Muscle layer of duodenum (tissue), 2 donors: ENCODE data around the gene CCDC51.
A peak's percentile ranks its signal among the peaks of the same experiment; 100 is the strongest.

Source experiments
- H3K27ac ChIP-seq: one replicate; pipeline ENCODE4 v1.7.0; 2013; ENCODE audit warnings: mild to moderate bottlenecking, low read length
- H3K27me3 ChIP-seq: one replicate; pipeline ENCODE4 v1.7.0; 2013; ENCODE audit warnings: low read depth, mild to moderate bottlenecking, control low read depth, low read length
- H3K36me3 ChIP-seq, 2 donors: one replicate each; pipeline ENCODE4 v1.7.0; 2013; ENCODE audit warnings: low read length in 2 of 2, control low read depth in 1 of 2, mild to moderate bottlenecking in 1 of 2; ENCODE audit not compliant: insufficient read depth in 2 of 2, control insufficient read depth in 1 of 2
- H3K4me1 ChIP-seq, 2 donors: one replicate each; pipeline ENCODE4 v1.7.0; 2013; ENCODE audit warnings: low read length in 2 of 2, mild to moderate bottlenecking in 2 of 2, control low read depth in 1 of 2, moderate library complexity in 1 of 2; ENCODE audit not compliant: insufficient read depth in 2 of 2, control insufficient read depth in 1 of 2
- H3K4me3 ChIP-seq, 2 donors: one replicate each; pipeline ENCODE4 v1.7.0; 2013; ENCODE audit warnings: low read length in 2 of 2, low read depth in 1 of 2, mild to moderate bottlenecking in 1 of 2
- H3K9me3 ChIP-seq, 2 donors: one replicate each; pipeline ENCODE4 v1.7.0; 2013; ENCODE audit warnings: low read length in 2 of 2, control low read depth in 1 of 2, mild to moderate bottlenecking in 1 of 2; ENCODE audit not compliant: control insufficient read depth in 1 of 2
- donor health status: healthy.

CCDC51 gene

DNA sequence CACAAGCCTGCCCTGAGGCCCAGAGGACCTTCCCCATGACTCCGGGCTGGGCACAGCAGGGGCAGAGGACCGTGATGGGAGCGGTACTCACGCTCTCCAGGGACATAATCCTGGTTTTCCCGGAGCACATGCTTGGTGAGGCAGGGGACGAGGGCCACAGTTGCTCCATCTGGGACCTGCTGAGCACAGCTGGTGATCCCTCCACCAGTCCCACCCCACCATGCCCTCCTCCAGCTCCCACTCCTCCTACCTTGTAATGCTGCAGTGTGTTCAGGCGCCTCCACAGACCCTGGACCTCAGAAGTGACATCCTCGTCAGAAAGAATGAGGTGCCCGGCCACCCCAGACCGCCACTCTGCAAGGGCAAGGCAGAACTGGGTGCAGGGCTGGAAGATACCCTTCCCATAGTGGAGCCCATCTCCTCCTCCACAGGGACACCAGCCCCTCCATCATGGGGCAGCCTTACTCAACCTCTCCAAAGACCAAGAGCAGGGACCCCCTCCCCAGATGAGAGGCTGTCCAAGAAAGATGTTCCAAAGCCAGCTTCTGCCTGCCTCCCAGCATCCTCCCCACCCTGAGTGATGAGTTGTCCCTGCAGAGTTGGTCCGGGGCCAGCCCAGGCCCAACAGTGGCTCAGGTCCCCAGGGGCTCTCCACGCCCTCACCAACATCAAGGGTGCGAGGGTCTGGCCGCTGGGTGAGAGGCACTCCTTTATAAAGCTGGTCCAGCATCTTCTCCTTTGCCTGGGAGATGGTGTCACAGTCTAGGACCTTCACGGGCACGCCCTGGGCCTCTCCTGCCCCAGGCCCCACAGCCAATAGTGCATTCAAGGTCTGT lies 29.5 kb downstream of the CCDC51 start:
- Histone ChIP-seq H3K27ac (no peak overlapping the region), H3K36me3 (peaks cover 40 to 80% of the 10 kb centered on the region in 2 donors), H3K4me1 (peaks cover 0 to 7% of the 10 kb centered on the region in 2 donors), H3K27me3 (no peaks in the 10 kb centered on the region), H3K9me3 (no peaks in the 10 kb centered on the region), H3K4me3 (no peak overlapping the region)

DNA sequence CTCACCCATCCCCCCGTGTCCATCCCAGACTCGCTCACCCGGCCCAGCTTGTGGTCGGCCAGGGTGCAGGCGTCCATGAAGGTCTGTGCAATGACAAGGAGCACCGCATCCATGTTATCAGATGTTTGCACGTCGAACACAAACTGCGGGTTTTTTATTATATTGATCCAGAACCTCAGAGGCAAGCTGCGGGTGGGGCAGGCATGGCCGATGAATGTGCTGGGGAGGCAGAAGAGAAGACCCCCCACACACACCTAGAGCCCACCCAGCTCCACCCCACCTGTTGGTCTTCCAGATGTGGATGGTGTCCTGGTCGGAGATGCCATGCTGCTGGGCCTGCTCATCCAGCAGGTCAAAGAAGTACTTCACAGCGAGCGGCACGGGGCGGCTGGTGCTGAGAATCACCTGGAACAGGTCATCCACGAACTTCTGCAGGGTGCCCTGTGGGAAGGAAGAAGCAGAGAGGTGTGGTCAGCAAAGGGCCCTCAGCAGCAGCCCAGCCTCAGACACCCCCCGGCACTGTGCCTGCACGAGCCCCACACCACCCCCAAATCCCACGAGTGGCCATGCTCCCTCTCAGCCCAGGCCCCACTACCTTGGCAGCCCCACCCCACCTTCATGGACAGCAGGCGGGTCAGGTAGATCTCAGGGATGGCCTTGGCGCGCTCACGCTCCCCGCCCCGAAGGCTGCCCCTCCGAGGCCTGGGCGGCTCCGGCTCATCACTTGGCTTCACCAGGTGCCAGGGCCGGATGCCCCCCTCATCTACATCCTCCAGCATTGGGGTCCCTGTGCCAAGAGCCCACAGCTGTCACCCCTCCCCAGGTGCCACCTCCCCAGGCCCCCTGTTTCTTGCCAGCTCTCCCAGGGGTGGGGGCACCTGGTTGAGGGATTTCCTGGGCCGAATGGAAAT lies 30.4 kb downstream of the CCDC51 start:
- Histone ChIP-seq H3K27ac (no peak overlapping the region), H3K9me3 (no peaks in the 10 kb centered on the region), H3K36me3 (peaks cover 47 to 77% of the 10 kb centered on the region in 2 donors), H3K4me3 (no peak overlapping the region), H3K27me3 (no peaks in the 10 kb centered on the region), H3K4me1 (peaks cover 0 to 3% of the 10 kb centered on the region in 2 donors)

DNA sequence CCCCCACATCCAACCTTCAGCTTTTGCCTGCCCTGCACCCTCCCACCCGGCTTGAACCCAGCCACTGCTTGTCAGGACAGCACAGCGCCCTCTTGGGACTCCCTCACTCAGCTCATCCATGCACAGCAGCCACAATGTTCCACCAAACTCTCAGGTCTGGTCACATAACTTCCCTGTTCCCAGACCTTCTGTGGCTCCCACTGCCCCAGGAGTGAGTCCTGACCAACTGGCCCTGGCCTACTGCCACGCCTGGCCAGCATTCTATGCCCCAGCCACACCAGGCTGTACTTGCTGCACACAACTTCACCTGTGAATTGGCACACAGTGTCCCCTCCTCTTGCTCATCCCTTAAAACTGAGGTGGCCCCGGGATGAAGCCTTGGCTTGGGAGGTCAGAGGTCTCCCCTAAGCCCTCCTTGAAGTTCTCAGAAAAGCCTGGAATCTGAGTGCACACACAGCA lies 31.1 kb downstream of the CCDC51 start:
- H3K27ac ChIP-seq, result no peak overlapping the region
- peaks cover 52 to 79% of the 10 kb centered on the region in 2 donors for H3K36me3 ChIP-seq
- no peaks in the 10 kb centered on the region for H3K4me1 ChIP-seq
- no peaks in the 10 kb centered on the region for H3K27me3 ChIP-seq
- no peaks in the 10 kb centered on the region for H3K9me3 ChIP-seq
- no peak overlapping the region for H3K4me3 ChIP-seq

DNA sequence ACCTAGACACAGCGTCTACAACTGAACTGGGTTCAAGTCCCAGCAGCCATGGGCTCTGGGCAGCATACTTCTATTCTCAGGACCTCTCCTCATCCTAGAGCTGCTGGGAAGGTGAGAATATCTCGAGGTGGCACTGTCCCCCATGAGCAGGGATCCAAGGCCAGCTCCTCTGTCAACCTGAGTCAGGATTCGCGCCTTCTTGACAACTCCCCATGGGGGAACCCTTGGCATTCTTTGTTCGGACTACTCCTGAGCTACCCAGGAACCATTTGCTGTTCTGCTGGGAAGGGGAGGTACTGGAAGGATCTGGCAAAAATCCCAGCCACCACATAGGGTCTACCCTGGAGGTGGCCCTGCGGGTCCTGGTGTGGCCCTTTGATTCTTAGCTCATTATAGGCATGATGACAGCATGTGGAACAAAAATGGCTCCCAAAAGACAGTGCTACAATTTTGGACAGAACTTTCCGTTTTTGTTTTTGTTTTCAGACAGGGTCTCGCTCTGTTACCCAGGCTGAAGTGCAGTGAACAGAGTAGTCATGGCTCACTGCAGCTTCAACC lies 32.3 kb downstream of the CCDC51 start:
- Histone ChIP-seq H3K4me3 (no peak overlapping the region), H3K4me1 (peaks cover 0 to 1% of the 10 kb centered on the region in 2 donors), H3K27ac (no peak overlapping the region), H3K36me3 (peaks cover 54 to 76% of the 10 kb centered on the region in 2 donors), H3K27me3 (no peaks in the 10 kb centered on the region), H3K9me3 (no peaks in the 10 kb centered on the region)

DNA sequence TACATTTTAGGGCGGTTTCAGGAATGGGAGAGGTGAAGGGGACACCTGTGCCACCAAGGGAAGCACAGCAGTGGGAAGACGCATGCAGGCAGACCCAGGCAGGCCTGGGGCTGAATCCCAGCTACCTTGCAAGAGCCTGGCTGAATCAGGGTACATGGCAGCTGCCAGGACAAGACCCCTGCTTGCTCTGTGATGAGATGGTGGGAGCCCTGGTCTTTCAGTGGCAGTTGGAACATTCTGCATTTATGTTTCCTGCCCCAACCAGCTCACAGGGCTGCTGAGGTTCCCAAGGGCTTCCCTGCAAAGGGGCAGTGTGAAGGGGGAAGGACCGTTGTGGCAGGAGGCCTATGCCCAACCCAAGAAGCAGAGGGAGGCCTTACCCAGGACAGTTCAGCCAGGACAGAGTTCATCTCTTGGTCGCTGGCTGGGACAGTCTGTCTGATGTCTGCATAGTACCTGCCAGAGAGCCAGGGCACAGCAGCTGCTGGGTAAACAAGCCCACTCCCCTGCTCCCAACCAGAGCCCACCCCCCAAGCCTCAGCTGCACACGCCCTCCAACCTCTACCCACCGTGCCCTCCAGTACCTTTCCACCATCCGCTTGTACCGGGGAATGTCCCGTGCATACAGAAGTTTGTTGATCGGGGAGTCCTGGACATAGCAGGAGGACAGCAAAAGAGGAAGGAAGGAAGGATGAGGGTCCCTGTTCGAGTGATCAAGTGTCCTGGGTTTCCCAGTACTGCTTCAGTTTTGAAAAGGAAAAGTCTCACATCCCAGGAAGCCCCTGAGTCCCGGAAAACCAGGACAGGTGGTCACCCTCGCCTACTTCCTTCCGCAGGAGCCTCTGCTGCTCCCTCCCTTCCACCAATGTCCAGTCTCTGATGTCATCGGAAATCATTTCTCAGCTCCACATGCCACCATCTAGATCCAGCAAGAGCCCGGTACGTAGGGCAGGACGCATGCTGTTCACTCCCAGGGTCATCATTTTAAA lies 33.2 kb downstream of the CCDC51 start:
- no peak overlapping the region for H3K27ac ChIP-seq
- no peaks in the 10 kb centered on the region for H3K27me3 ChIP-seq
- no peaks in the 10 kb centered on the region for H3K9me3 ChIP-seq
- H3K4me1 ChIP-seq, result peaks cover 0 to 5% of the 10 kb centered on the region in 2 donors
- peaks cover 47 to 67% of the 10 kb centered on the region in 2 donors for H3K36me3 ChIP-seq
- H3K4me3 ChIP-seq, result no peak overlapping the region

DNA sequence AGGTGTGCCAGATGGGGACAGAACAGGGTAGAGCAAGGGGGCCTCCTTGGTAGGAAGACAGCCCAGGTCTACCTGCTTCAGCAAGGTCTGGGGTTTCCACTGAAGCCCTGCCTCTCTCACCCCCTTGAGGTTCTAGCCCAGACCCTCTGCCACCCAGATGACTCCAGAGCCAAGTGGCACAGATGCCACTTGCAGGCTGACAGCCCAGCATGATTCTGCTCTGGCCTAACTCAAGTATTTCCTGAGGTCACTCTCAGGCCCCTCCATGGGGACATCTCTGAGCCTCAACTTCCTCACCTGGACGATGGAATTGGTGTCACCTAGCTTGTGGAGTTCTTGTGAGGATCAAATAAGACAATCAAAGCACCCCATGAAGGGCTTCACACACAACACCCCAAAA lies 33.9 kb downstream of the CCDC51 start:
- no peak overlapping the region for H3K4me3 ChIP-seq
- peaks cover 0 to 5% of the 10 kb centered on the region in 2 donors for H3K4me1 ChIP-seq
- no peaks in the 10 kb centered on the region for H3K27me3 ChIP-seq
- peaks cover 39 to 59% of the 10 kb centered on the region in 2 donors for H3K36me3 ChIP-seq
- no peak overlapping the region for H3K27ac ChIP-seq
- no peaks in the 10 kb centered on the region for H3K9me3 ChIP-seq

DNA sequence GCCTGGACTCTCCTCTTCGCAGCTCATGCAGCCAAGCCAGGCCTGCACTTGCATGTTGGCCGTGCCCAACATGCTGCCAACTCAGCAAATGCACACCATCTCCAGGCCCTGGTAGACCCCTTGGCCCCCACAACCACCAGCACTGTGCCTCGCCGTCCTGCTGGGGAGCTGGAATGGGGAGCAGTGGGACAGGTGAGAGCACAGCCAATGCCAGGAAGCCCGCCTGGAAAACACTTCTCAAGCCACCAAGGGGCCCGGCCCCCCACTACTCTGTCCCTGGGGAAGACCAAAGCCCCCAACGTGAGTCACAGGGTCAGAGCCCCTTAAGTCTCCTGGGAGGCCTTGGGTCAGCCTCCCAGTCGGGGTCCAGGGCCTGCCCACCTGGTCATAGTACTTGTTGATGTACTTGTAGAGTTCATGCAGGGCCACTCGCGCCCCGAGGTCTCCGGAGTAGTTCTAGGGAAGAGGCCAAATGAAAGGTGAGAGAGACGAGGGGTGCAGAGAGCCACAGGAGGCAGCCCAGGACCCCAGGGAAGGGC lies 34.5 kb downstream of the CCDC51 start:
- Histone ChIP-seq H3K9me3 (no peaks in the 10 kb centered on the region), H3K27me3 (no peaks in the 10 kb centered on the region), H3K36me3 (peaks cover 34 to 54% of the 10 kb centered on the region in 2 donors), H3K4me1 (peaks cover 0 to 5% of the 10 kb centered on the region in 2 donors), H3K4me3 (no peak overlapping the region), H3K27ac (no peak overlapping the region)

DNA sequence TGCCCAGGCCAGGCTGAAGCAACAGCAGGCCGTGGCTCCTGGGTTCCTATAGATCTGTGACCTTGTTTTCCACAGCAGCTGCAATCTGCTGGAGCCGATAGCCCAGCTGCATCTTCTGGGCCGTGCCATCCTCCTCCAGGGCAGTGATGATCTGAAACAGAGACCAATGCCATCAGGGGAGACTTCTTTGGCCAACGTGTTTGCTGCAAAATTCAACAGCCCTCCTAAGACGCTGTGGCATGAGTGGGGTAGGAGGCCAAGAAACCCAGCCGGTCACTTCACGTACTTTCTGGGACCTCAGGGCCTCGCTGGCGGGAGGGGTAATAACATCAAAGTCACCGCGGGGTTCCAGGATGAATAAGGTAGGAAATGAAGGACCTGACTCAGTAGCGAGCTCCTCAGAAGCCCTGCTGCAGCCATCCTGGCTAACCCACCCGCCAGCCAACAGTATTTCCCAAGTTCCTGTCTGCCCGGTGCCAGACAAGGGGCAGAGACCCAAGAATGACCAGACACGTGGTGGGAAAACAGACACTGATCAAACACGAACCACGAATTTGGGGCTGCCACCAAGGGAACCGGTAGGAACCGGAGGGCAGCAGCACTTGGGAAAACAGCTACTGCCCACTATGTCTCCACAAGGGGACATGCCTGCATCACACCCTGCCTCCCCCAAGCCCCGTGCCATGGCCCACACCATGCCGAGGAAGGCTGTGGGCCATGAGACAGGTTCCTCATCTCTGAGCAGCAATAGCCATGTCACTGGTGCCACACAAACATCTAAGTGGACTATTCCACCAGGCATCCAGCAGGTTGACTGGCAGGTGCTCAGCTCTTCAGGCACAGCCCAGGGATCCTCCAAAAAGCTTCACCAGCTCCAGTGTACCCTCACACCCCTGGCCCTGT lies 35.2 kb downstream of the CCDC51 start:
- Histone ChIP-seq H3K27ac (no peak overlapping the region), H3K27me3 (no peaks in the 10 kb centered on the region), H3K9me3 (no peaks in the 10 kb centered on the region), H3K4me3 (no peak overlapping the region), H3K36me3 (peaks cover 34 to 47% of the 10 kb centered on the region in 2 donors), H3K4me1 (peaks cover 0 to 5% of the 10 kb centered on the region in 2 donors)

DNA sequence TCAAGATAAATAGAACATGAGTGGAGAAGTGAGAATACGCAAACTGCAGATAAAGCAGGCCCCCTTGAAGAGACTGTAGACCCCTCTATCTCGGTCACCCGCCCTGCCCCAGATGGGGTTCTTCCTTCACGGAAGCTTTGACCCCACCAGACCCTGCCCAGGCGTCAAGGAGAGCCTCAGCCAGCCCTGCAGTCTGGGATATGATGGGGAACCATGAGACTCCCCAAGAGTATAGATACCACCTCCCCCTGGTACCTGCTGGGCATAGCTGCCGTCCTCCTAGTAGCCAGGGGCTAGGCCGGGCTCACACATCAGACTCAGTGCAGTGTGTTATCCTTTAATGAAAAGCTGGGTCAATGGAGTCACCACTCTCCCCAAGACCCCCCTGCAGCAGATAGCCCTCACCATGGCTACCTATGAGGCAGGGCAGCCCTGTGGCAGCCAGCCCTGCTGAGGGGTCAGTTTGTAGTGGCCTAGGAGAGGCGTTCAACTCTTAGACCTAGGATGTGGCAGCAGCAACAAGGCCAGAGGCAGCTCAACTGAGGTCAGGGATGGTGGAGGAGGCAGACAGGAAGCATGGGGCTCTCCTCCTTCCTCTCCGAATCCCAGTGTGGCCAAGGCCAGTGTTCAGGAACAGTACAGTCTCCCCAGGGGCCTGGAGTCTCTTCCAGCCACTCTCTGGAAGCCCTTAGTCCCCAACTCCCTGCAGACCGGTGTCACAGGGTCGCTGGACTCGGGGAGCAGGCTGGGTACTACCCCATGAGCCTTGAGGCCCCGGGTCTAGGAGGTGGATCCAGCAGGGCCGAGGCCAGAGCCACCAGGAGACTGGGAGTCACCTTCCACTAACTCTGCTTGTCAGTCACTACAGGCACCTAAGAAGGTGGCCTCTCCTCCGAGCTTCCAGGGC lies 36.1 kb downstream of the CCDC51 start:
- peaks cover 34 to 38% of the 10 kb centered on the region in 2 donors for H3K36me3 ChIP-seq

More for the DNA sequence above, 36.1 kb downstream of the CCDC51 start:
- H3K4me3 ChIP-seq, result no peak overlapping the region
- peaks cover 0 to 5% of the 10 kb centered on the region in 2 donors for H3K4me1 ChIP-seq
- no peaks in the 10 kb centered on the region for H3K9me3 ChIP-seq
- H3K27me3 ChIP-seq, result no peaks in the 10 kb centered on the region
- peak overlapping the region; percentile 87 for H3K27ac ChIP-seq
